B cell (primary cell): Measurements from ENCODE around the gene NMU. TPM values are rescaled to one million over a fixed set of nuclear protein-coding genes. Genes with fewer than 3 reads are reported as not detected.
A peak's percentile ranks its signal among the peaks of the same experiment; 100 is the strongest.

ENCODE experiments used
- ATAC-seq: fragments of 200-7000 bp; cut with Tn5 transposase; one replicate; pipeline ENCODE4 v1.10.0; 2021; ENCODE audit warnings: low read depth, mild to moderate bottlenecking, moderate number of reproducible peaks, moderate library complexity
- CTCF ChIA-PET: fragments of 350-600 bp; sonication (Branson Sonifier 250); formaldehyde crosslinking; loops from one replicate; lab custom pipeline; 2021; ENCODE audit warnings: antibody characterized with exemption, inconsistent platforms; lab: Charles Lee
- POLR2A ChIA-PET: fragments of 350-600 bp; sonication (Branson Sonifier 250); formaldehyde crosslinking; loops from one replicate; lab custom pipeline; 2021; ENCODE audit warnings: antibody characterized with exemption; lab: Charles Lee
- DNase-seq: peaks from one replicate; pipeline ENCODE4 v3.0.0; 2013
- H2AFZ ChIP-seq: 2 replicates; pipeline ENCODE4 v1.6.1; 2012; ENCODE audit warnings: mild to moderate bottlenecking, low read depth, low read length; ENCODE audit not compliant: insufficient read depth, poor library complexity, severe bottlenecking
- H3K27ac ChIP-seq, 2 donors: 1 replicate in 1 of 2; 2 replicates in 1 of 2; pipeline ENCODE4 v1.5.1; 2012 to 2013; ENCODE audit warnings: low read length in 2 of 2, mild to moderate bottlenecking in 2 of 2, moderate library complexity in 1 of 2
- H3K27me3 ChIP-seq, 4 experiments: fragments of 200-600 bp in 1 of 4; sonication (generic) in 1 of 4; replicated peaks in 1 of 4; 1 replicate in 2 of 4; 2 replicates in 2 of 4; pipeline versions ENCODE4 v1.6.1 to v1.7.0; 2013 to 2016; ENCODE audit warnings: low read length in 3 of 4, mild to moderate bottlenecking in 2 of 4, mixed read lengths in 1 of 4, moderate library complexity in 1 of 4; ENCODE audit not compliant: insufficient read depth in 4 of 4, control insufficient read depth in 3 of 4; ENCODE audit errors: control extremely low read depth in 1 of 4
- H3K36me3 ChIP-seq, 2 experiments: replicated peaks in 1 of 2; 1 replicate in 1 of 2; 2 replicates in 1 of 2; pipeline versions ENCODE4 v1.6.1 to v1.7.1; 2013; ENCODE audit warnings: low read length in 1 of 2; ENCODE audit not compliant: insufficient read depth in 2 of 2, control insufficient read depth in 1 of 2; ENCODE audit errors: control extremely low read depth in 1 of 2, extremely low read depth in 1 of 2
- H3K4me1 ChIP-seq, 2 donors: fragments of 200-600 bp in 1 of 2; sonication (generic) in 1 of 2; 1 replicate in 1 of 2; 2 replicates in 1 of 2; pipeline versions ENCODE4 v1.5.1 to v1.6.1; 2013 to 2017; ENCODE audit warnings: low read length in 2 of 2; ENCODE audit not compliant: control insufficient read depth in 2 of 2, insufficient read depth in 2 of 2
- H3K4me2 ChIP-seq: replicated peaks from 2 replicates; pipeline ENCODE3; 2012; ENCODE audit warnings: mild to moderate bottlenecking, low read depth, low read length; ENCODE audit not compliant: poor library complexity, severe bottlenecking
- H3K4me3 ChIP-seq, 5 experiments: fragments of 200-600 bp in 1 of 5; sonication (generic) in 1 of 5; 1 replicate in 3 of 5; 2 replicates in 2 of 5; pipeline versions ENCODE4 v1.5.1 to v1.7.0; 2011 to 2016; ENCODE audit warnings: low read length in 4 of 5, mild to moderate bottlenecking in 4 of 5, low read depth in 2 of 5, control low read depth in 1 of 5, moderate library complexity in 1 of 5; ENCODE audit not compliant: insufficient read depth in 1 of 5; ENCODE audit errors: control extremely low read depth in 1 of 5, extremely low read depth in 1 of 5
- H3K79me2 ChIP-seq: fragments of 200-600 bp; sonication (generic); one replicate; pipeline ENCODE4 v1.6.0; 2016; ENCODE audit warnings: low read length; ENCODE audit not compliant: control insufficient read depth, insufficient read depth
- H3K9ac ChIP-seq: fragments of 200-600 bp; sonication (generic); 2 replicates; pipeline ENCODE4 v1.6.1; 2017; ENCODE audit warnings: mild to moderate bottlenecking, low read length, moderate library complexity
- H3K9me3 ChIP-seq, 3 donors: one replicate each; pipeline versions ENCODE4 v1.6.1 to v1.7.1; 2013; ENCODE audit warnings: low read length in 2 of 3; ENCODE audit not compliant: control insufficient read depth in 2 of 3, insufficient read depth in 1 of 3; ENCODE audit errors: control extremely low read depth in 1 of 3
- H4K20me1 ChIP-seq: 2 replicates; pipeline ENCODE4 v1.6.0; 2012; ENCODE audit warnings: mild to moderate bottlenecking, low read length; ENCODE audit not compliant: insufficient read depth, control insufficient read depth, poor library complexity, severe bottlenecking
- H3K27ac Mint-ChIP-seq: one replicate; pipeline ENCODE4 v1.8.0; 2021; ENCODE audit warnings: mixed read lengths
- H3K27me3 Mint-ChIP-seq: one replicate; pipeline ENCODE4 v1.8.0; 2021; ENCODE audit warnings: mixed read lengths
- H3K4me1 Mint-ChIP-seq: one replicate; pipeline ENCODE4 v1.8.0; 2021; ENCODE audit warnings: mixed read lengths
- H3K4me3 Mint-ChIP-seq: one replicate; pipeline ENCODE4 v1.8.0; 2021; ENCODE audit warnings: mixed read lengths
- H3K9me3 Mint-ChIP-seq: one replicate; pipeline ENCODE4 v1.8.0; 2022; ENCODE audit warnings: mixed read lengths; ENCODE audit not compliant: insufficient read depth
- EZH2 ChIP-seq: IDR thresholded peaks from 2 replicates; pipeline ENCODE4 v1.6.1; 2012; ENCODE audit warnings: borderline replicate concordance, low read depth, mild to moderate bottlenecking, moderate library complexity, low read length; ENCODE audit not compliant: insufficient read depth, poor library complexity, severe bottlenecking
- WGBS: methylation state at CpG from one replicate; pipeline ENCODE4 v1.1.5; 2013; ENCODE audit warnings: missing lambda C conversion rate; ENCODE audit not compliant: insufficient coverage; 5-methylcytosine and 5-hydroxymethylcytosine counted together
- intact Hi-C: fragments of 100-400 bp; cut with micrococcal nuclease; formaldehyde crosslinking; loops from one replicate; pipeline ENCODE4 v1.10.0; 2022
- polyA plus RNA-seq: library from polyadenylated mRNA; depleted of rRNA; stranded (reverse); fragments of >200 nt; gene quantifications from 2 replicates; pipeline ENCODE4 v1.2.3, GENCODE V29; 2012
- total RNA-seq, 2 donors: library from RNA; stranded (reverse); fragments of 120-200 nt in 1 of 2; gene quantifications; 1 replicate in 1 of 2; 2 replicates in 1 of 2; pipeline versions ENCODE4 v1.2.3 to v1.2.4, GENCODE V29; 2013 to 2022
- TF ChIP-seq, protein P1 (sequence below): fragments of 200-600 bp; IDR thresholded peaks from one replicate; pipeline ENCODE4 v1.8.0; 2022; ENCODE audit warnings: antibody characterized with exemption, mild to moderate bottlenecking

The NMU gene
- total and polyA plus RNA-seq, 2 donors (not counting 1 experiment from before 2014, with no cell fraction given) = not detected

DNA sequence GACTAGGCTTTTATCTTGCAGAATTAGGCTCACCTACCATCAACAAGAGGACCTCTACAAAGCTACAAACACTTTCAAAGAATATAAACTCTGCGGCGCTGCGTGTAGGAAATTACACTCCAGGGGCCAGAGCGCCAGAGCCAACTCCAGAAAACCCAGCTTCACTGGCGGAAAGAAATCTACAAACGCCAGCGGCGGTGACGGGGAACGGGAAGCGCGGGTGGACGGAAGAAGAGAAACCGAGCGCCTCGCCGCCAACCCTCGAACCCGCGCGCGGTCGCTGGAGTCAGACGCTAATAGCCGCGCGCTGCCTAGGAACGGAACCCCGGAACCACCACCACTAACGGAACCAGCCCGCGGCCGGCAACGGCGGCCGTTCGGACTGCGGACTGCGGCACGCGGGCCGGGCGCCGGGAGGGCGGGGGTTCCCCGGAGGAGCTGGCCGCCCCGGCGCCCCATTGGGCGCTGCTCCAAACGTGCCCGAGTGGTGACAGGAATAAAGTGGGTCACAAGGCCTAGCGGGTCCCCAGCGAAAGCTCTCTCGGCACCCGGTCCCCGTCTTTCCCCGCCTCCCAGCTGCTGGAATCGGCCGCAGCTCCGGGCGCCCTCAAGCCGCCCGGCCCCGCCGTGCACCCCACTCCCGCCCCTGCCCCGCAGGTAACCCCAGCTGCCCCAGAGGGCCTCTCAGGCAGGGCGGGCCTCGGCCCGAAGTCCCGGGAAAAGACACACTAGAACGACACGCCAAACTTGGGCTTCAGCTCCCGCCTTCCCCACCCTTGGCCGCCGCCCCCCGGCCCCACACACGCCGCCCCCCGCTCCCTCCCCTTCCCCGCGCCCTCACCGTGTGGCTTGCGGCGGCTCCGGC lies 90.2 kb downstream of the NMU start:
- Histone ChIP-seq H3K4me2 (peak overlapping the region; percentile 95), H3K9me3 (no peaks in the 10 kb centered on the region), H2AFZ (peak overlapping the region; percentile 97), H3K4me3 (peak overlapping the region; percentile 57 to 95 (median 79)), H4K20me1 (peaks cover 5% of the 10 kb centered on the region), H3K4me1 (peaks cover 6 to 9% of the 10 kb centered on the region in 2 donors), H3K79me2 (peaks cover 28% of the 10 kb centered on the region), H3K36me3 (no peaks in the 10 kb centered on the region), H3K27me3 (no peaks in the 10 kb centered on the region), H3K27ac (peak overlapping the region; percentile 59 to 84), H3K9ac (peak overlapping the region; percentile 85)
- Mint-ChIP-seq H3K27ac (peak overlapping the region; percentile 96), H3K27me3 (no peaks in the 10 kb centered on the region), H3K4me3 (peak overlapping the region; percentile 97), H3K9me3 (no peaks in the 10 kb centered on the region), H3K4me1 (peaks cover 31% of the 10 kb centered on the region)
- ATAC-seq = peak; percentile 47
- under 1% methylated on average over 74 of the region's 87 CpGs for WGBS
- intact Hi-C loops = loop anchor here (1.0 to 10.0 kb wide), 8 partner anchors 16 to 1433 kb away; partner anchors contain the start of genes CEP135, EXOC1, POLR2B and REST
- ChIA-PET CTCF (interaction anchor here (1.0 to 2.3 kb wide), 9 partner anchors 8 to 306 kb away, joined by 3 to 7 read pairs (median 3); partner anchors contain the start of genes SRD5A3 and TMEM165), POLR2A (interaction anchor here (0.6 to 1.6 kb wide), 6 partner anchors 150 to 999 kb away, joined by 3 to 14 read pairs (median 7); partner anchors contain the start of genes CEP135, PAICS, SRD5A3 and TMEM165)
- TF ChIP-seq, protein P1, sequence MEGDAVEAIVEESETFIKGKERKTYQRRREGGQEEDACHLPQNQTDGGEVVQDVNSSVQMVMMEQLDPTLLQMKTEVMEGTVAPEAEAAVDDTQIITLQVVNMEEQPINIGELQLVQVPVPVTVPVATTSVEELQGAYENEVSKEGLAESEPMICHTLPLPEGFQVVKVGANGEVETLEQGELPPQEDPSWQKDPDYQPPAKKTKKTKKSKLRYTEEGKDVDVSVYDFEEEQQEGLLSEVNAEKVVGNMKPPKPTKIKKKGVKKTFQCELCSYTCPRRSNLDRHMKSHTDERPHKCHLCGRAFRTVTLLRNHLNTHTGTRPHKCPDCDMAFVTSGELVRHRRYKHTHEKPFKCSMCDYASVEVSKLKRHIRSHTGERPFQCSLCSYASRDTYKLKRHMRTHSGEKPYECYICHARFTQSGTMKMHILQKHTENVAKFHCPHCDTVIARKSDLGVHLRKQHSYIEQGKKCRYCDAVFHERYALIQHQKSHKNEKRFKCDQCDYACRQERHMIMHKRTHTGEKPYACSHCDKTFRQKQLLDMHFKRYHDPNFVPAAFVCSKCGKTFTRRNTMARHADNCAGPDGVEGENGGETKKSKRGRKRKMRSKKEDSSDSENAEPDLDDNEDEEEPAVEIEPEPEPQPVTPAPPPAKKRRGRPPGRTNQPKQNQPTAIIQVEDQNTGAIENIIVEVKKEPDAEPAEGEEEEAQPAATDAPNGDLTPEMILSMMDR = no peak
- TF ChIP-seq EZH2 = no peak
- peak; percentile 81 for DNase-seq

Other genes starting within 250 kb of the NMU start
- gene TMEM165, start 240.3 kb downstream of the NMU start, total RNA-seq = 110 and 113 TPM in 2 replicates
- gene TMEM165, start 240.3 kb downstream of the NMU start, polyA plus RNA-seq = 26.3 and 44.6 TPM in 2 replicates
- gene CLOCK, start 89.4 kb downstream of the NMU start, total RNA-seq = 14.2 and 15.2 TPM in 2 replicates
- 2.8 and 3.7 TPM in 2 replicates for gene CLOCK, start 89.4 kb downstream of the NMU start, polyA plus RNA-seq
- not detected in 2 replicates for gene PDCL2, start 44.1 kb downstream of the NMU start, total RNA-seq
- not detected in 2 replicates for gene PDCL2, start 44.1 kb downstream of the NMU start, polyA plus RNA-seq
- not detected in 2 replicates for gene EXOC1L, start 183.5 kb upstream of the NMU start, total RNA-seq
- not detected in 2 replicates for gene EXOC1L, start 183.5 kb upstream of the NMU start, polyA plus RNA-seq
- 42.5 and 46.7 TPM in 2 replicates for gene EXOC1, start 217.3 kb upstream of the NMU start, total RNA-seq
- 10.0 and 12.6 TPM in 2 replicates for gene EXOC1, start 217.3 kb upstream of the NMU start, polyA plus RNA-seq